C1 segment of cervical spinal cord (tissue), 14 donors: Measurements from ENCODE around the gene MDN1.
A peak's percentile ranks its signal among the peaks of the same experiment; 100 is the strongest.
"Not testable (repeated sequence)": the region's sequence is repeated elsewhere in the genome, so short reads cannot be mapped to it uniquely, and the experiment has no call there.

Source experiments
- DNase-seq, 14 donors: peaks; one replicate each; lab custom pipeline; 2025; lab: John Stamatoyannopoulos, UW

MDN1 gene

DNA sequence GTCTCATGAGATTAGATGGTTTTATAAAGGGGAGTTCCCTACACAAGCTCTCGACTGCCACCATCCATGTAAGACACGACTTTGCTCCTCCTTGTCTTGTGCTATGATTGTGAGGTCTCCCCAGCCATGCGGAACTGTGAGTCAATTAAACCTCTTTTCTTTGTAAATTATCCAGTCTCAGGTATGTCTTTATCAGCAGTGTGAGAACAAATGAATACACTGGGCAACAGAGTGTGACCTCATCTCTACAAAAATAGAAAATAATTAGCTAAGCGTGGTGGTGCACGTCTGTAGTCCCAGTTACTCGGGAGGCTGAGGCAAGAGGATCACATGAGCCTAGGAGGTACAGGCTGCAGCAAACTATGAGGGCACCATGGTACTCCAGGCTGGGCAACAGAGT, 51.3 kb downstream of the MDN1 start:
- DNase-seq, result no peak

DNA sequence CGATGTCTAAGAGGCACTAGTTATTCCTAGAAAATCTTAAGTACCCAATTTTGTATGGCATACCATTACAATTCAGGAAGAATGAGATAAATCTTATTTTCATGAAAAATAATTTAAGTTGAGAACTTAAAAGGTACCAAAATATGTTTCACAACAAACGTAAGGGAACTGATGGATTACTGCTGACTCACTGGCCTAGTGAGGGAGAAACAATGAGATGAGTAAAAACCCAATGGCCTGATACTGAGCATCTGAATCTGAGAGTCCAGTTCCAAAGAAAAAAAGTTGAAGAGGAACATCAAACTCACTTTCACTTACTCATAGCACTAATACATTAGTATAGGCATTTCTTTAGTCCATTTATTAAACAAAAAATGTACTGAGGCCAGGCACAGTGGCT, 56.0 kb downstream of the MDN1 start:
- no peak for DNase-seq

DNA sequence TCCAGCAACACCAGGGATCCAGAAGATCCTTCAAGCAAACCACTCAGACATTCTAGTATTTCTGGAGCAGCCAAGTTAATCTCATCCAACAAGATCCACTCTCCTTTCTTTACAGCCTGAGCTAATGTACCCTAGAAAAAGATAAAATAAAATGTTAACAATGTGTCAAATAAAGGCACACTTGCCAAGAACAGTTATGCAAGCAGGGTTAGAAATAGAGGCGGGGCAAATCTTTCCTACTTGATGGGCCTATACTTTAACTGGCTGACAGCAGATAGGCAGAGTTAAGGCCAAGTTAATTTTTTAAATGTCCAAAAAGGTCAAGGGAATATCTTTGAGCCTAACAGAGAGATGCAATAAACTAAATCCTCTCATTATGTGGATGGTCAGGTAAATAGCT, 60.8 kb downstream of the MDN1 start:
- no peak for DNase-seq

DNA sequence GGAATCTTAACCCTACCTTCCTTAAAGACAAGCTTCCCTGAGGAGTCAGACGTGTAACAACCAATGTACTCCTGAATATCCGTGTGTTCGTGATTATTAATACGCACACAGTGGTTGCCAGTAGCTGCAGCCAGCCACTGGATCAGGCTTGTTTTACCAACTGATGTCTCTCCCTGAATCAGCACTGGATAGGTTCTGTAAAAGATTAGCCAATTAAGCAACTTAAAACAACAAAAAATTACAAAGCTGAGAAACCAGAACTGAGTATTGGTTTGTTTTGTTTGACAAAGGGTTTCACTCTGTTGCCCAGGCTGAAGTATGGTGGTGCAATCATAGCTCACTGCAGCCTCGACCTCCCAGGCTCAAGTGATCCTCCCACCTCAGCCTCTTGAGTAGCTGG, 69.3 kb downstream of the MDN1 start:
- no peak for DNase-seq

DNA sequence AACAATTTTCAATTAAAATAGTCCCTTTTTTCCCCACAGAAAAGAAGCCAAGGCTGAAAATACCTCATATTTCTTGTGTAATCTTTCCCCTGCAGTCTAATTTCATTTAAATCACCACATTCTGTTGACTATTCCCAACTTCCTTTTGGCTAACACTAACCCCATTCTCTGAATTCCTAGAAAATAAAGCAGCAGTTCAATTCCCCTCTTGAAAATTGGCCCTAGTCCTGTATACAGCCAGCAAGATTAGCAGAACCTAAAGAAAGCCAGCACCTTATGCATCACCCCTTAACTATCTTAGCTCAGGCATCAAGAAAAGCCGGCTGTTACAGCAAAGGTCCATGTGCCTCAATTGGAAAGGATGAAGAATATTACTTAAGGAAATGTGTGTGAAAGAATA, 69.7 kb downstream of the MDN1 start:
- no peak for DNase-seq

DNA sequence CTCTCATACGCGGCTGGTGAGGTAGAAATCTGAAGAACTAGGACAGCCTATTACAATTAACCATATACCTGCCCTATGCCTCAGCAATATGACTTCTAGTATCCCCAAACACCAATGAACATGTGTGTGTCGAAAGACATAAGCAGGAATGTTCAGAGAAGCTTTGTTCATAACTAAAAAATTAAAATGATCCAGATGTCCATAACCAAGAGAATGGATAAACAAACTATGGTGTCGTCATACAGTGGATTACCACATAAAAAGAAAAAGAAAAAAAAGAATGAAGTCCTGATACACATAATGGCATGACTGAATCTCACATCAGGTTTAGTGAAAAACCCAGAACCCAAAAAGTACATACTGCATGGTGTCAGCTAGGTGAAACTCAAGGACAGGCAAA, 73.9 kb downstream of the MDN1 start:
- DNase-seq, result no peak

DNA sequence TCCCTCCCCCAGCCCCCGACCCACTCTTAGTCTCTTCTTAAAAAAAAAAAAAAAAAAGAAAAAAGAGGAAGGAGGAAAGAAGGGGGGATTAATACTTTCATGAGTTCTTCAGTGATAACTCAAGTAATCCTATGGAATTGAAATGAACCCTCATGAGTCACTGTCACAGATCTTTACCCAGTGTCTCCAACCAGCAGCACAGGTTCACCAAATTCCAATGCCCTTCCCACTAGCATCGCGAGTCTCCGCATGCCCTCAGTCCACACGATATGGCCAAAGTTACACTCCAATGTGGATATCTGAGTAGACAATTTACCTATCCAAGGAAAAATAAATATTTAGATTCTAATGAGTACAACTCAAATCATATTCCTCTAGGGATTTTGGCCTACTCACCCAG, 74.5 kb downstream of the MDN1 start:
- DNase-seq, result no peak

DNA sequence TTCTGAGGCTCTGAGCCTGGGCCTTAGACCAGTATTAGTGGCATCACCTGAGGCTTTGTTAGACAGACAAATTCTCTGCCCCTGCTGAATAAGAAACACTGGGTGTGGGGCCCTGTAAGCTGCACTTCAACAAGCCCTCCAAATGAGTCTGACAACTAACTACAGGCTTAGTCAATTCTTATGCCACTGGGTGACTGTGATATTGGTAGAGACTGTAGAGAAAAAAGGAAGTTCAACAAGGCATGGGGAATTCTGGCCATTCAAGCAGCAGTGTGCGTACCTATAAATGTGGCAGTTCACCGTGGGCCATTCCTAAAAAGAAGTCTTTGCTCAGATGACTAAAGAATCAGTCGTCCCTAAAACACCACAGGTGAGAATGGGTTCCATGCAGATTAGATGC, 82.7 kb downstream of the MDN1 start:
- no peak for DNase-seq

DNA sequence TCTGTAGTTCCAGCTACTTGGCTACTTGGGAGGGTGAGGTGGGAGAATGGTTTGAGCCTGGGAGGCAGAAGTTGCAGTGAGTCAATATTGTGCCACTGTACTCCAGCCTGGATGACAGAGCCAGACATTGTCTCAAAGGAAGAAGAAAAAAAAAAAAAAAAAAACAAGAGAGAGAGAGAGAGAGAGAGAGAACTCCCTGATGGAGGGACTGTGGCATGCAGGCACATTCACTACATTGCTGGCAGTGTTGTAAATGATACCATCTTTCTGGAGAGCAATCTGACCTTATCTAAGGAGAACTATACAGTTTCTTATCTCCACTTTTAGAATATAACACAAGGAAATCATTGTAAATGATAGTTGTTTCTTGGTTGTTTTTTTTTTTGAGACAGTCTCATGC, 85.1 kb downstream of the MDN1 start:
- DNase-seq, result no peak

DNA sequence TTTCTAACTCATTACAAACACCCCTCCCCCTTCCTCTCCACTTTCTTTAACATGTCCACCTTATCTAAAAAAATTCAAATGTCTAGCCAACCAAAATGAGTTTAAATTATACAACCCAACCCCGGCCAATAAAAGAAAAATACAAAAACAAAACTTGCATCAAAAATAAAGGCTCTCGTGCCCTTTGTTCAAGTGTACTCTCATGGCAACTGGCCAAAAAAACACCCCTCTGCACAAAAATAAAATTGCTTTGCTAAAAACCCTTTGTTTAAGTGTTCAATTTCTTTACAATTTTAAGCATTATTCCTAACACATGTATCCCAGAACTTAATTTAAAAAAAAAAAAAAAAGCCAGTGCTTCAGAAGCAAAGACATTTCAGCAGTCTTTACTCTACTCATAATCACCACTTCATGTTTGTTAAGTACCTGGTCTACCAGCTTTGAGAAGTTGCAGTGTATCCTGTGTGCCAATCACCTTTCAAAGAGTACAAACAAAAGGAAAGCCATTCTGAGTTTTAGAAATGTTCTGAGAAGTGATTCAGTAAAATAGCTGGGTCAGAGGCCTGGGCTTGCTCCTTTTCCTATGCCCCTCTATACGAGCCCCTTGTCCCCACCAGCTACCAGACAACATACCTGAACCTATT, 87.5 kb downstream of the MDN1 start:
- DNase-seq, result no peak

DNA sequence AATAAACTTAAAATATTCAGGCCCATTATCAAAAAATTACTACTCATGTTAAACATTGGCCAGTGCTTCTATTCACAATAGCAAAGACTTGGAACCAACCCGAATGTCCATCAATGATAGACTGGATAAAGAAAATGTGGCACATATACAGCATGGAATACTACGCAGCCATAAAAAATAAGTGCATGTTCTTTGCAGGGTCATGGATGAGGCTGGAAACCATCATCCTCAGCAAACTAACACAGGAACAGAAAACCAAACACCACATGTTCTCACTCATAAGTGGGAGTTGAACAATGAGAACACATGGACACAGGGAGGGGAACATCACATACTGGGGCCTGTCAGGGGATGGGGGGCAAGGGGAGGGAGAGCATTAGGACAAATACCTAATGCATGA, 88.3 kb downstream of the MDN1 start:
- not testable (repeated sequence) for DNase-seq

DNA sequence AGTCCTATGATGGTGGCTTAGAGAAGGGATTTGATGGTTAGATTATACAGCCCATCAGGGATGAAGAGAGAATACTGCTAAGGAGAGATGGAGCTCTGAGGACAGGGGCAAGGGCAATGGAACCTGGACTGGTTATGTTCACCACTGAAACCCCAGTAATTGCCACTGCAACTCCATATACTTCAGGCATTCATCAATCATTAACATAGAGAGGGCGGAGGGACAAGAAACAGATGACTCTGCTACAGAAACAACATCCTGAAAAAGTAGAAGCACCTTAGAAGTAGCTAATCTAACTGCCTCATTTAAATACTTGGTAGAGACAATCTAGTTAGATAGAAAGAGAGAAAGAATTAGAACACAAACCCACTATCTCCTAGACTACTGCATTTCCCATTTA, 89.8 kb downstream of the MDN1 start:
- DNase-seq, result no peak

DNA sequence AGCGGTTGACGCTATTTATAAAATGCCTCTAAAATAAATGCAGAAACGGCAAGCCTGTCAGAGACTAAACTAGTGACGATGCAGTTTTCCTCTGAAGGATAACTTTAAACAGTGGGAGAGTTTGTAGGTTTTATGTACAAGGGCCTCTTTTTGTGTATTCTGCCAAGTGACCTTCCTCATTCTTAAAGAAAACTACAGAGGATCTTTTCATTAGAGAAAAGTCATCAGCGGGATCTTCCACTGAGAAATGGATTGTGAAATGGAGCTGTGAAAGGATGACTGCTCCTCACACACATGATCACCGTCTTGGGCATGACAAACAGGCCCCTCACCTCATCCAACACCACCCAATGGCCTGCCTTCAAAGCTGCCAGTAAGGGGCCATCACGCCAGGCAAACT, 92.1 kb downstream of the MDN1 start:
- no peak for DNase-seq

DNA sequence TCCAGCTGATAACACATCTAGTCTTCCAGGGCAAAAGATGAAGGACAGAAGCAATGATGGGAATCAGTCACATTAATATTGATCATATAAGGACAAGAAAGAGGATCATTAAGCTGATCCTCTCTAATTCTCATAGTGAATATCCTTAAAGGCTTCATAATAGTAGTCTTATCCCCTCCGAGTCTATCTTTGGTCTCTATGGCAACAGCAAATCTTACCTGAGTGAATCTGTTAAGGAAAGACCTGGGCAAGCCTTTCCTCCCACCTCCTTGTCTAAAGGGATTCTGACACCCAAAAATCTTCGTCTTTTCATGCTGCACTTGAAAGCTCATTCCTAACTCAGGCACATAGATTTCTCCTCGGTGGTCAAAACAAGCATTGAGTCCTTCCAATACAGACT, 94.6 kb downstream of the MDN1 start:
- no peak for DNase-seq

DNA sequence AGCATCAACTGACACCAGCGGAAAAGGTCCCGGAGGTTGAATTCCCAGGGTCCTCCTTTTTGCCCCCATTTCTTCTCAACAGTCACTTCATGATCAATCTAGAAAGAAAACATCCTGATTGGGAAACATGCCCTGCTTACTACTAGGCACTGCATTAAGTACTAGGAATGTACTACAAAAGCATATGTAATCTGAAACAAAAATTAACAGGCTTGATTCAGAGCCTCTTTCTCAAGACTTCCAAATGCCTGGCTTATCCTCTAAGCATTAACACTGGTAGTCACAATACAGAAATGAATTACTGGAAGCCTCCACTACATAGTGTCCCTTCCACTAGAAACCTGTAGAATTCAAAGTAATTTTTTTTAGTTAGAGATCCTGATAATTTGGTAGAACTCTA, 96.5 kb downstream of the MDN1 start:
- DNase-seq, result no peak

DNA sequence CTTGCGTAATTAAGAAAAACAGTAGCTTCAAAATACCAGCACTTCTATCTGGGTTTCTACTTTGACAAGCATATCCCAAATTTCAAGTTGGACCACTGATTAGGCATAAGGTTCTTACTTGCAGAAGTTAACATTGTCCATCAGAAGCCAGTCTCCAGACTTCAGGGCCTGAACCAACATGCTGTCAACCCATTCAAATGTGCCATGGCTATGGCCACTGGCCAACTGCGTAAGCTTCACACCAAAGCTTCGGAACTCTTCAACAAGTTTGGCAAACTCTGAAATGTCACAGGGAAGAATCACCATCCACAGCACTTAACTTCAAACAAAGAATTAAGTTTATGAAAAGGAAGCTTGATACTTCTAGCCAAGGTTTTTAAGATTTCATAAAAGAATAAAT, 103.1 kb downstream of the MDN1 start:
- peak in 1 of 14 donors; percentile 8 for DNase-seq

DNA sequence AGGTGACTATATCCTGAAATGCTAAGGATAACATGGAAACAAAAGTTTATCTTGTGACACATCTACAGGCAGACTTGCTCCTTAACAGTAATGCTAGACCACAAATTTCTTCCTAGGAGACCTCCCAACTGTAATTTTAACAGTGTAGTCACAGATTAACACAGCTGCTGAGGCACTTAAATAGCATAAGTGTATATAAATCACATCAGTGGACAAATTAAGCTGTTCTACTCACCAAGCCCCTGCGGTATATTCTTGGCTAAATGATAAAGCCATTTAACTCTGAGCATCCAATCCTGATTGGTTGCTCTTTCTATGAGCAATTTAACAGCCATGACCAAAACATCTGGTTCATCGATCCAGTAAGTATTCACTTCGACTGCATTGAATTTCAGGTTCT, 107.8 kb downstream of the MDN1 start:
- no peak for DNase-seq

DNA sequence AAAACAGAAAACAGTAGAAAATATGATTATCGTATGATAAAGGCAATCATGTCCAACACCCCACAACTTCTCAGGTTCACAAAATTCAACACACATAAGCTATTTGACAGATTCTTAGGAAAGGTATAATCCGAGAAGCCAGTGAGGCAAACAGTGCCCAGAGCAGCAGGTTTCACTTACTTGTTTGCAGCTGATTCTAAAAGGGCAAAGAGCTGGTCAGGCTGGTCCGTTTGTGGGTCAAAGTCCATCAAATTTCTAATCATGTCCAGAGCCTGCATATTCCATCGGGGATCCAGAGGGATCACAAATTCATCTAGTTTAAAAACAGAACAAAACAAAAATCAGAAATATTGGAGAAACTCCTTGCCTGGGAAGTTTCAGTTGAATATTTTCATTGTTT, 111.3 kb downstream of the MDN1 start:
- no peak for DNase-seq

DNA sequence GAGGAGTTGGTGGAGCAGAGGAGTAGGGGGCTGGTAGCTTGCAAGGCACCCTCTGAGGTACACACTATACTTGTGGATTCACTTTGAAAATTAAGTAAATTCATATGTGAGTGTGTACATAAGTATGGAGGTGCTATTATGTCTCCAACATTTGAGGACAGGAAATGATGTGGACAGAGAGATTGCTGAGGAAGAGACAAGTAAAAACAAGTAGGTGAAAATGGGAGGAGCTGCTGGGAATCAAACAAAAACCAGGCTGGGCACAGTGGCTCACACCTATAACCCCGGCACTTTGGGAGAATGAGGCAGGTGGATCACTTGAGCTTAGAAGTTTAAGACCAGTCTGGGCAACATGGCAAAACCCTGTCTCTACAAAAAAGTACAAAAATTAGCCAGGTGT, 111.8 kb downstream of the MDN1 start:
- no peak for DNase-seq

DNA sequence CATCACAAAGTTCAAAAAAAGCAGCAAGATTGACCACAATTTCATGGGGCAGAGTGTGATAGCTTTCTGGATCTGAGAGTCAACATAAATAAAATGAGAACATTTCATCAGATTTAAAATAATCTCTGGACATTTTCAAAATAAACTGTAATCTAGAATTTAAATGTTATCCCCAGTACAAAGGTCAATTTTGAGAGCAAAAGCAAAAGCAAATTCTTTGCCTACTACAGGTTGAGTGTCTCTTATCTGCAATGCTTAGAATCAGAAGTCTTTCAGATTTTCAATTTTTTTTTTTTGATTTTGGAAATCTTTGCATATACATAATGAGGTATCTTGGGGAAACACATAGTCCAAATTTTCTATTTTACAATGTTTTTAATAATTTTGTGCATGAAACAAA, 113.5 kb downstream of the MDN1 start:
- no peak for DNase-seq

DNA sequence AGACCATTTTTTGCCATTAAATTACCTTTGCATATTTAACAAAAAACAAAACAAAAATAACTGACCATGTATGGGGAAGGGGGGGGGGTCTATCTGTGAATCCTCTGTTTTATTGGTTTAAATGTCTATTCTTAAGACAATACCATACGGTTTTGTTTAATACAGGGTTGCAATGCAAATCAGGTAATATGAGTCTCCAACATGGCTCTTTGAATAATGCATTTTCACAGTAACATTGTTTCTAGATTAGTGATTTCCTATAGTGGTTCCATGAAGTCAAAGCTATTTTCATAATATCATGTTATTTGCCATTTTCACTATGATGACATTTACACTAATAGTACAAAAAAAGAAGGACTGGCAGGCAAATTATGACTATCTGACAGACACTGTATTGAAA, 116.3 kb downstream of the MDN1 start:
- no peak for DNase-seq

DNA sequence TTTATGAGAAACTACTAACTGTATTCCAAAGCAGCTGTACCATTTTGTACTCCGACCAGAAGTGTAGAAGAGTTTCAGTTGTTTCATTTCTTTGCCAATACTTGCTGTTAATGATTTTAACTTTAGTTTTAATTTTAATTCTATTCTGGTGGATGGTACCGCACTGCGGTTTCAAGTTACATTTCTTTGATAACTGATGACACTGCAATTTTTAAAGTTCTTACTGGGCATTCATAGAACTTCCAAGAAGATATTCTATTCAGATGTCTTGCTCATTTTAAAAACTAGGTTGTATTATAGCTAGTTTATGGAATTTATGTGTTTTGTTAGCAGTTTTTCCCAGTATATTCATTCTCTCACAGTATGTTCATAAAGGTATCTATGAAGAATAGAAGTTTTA, 117.2 kb downstream of the MDN1 start:
- no peak for DNase-seq

DNA sequence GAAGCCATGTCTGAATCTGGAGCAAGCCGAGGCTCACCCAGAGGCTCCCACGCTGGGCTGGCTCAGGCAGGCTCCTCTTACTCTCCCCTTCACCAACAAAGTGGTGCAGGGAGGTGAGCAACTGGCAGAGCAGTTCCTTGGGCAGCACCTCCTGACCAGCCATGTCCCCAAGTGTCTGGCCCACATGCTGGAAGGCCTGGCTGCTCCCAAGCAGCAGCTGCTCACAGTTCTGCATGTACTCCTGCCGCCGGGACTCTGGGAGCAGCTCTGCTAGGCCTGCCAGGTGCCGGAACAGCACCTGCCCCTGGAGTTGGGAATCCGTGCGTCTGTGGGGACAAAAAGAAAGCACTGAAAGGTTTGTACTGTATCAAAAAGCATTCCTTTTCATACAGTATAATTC, 123.9 kb downstream of the MDN1 start:
- DNase-seq, result no peak

DNA sequence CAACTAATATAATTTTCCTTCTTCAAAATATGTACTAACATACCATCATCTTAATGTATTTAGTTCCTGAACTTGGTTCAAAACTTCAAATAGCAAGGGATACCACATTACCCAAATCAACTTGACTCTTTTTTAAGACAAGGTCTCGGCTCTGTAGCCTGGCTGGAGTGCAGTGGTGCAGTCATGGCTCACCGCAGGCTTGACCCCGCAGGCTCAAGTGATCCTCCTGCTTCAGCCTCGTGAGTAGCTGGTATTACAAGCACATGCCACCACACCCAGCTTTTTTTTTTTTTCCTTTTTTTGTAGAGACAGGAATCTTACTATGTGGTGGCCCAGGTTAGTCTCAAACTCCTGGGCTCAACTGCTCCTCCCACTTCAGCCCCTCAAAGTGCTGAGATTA, 125.2 kb downstream of the MDN1 start:
- no peak for DNase-seq

DNA sequence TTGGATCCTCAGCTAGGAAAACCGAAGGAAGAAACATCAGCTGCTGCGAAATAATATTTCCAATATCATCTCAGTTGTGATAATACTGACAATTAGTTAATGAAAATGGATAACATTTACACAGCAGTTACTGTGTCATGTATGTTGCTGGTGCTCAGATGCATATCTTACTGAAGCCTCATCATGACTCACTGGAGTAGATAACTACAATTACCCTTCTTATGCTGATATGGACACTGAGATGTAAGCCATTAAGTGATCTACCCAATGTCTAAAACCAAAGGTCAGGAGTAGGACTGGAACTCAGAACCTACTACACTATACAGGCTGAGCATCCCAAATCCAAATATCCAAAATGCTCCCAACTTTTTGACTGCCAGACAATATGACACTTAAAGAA, 126.4 kb downstream of the MDN1 start:
- DNase-seq, result no peak
